ENCODE results near the gene SUMO3.

DNA sequence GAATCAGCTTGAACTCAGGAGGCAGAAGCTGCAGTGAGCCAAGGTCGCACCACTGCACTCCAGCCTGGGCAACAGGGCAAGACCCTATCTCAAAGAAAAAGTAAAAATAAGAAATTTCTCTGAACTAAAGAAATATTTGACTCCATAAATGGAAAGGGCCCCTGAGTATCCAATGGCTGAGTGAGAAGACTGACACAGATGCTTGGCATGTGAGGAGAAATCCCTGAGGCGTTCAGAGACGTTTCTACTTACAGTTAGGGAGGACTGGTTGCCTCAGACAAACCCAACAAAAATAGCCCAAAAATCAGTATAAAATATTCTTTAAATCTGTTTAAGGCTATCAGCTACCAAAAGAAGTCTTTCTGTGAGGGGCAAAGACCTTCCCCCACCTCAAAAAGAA lies 3.0 kb upstream of the SUMO3 start:
- TF ChIP-seq SUZ12 (IDR thresholded peaks at IDR 0.05; ENCODE audit: low read length), result no peak
- TF ChIP-seq EP300 (IDR thresholded peaks at IDR 0.05; ENCODE audit: borderline replicate concordance in 1 of 2, low read depth in 2 of 2, low read length in 2 of 2), result no peak
- no peak for TF ChIP-seq POLR2A (IDR thresholded peaks at IDR 0.05; ENCODE audit: control extremely low read depth in 1 of 2, low read depth in 2 of 2, low read length in 2 of 2)
